Measurements from ENCODE around the gene COX7A2L. TPM values are rescaled to one million over a fixed set of nuclear protein-coding genes. Genes with fewer than 3 reads are reported as not detected.
"Not testable (repeated sequence)": the region's sequence is repeated elsewhere in the genome, so short reads cannot be mapped to it uniquely, and the experiment has no call there.

Gene COX7A2L
- total RNA-seq, 2 donors from 2014 or later, result 60.7 to 94.8 TPM

- ATAC-seq (replicated peaks), result no peak
- Mint-ChIP-seq H3K4me1 (peaks cover 22% of the 10 kb centered on the region), H3K36me3 (ENCODE audit: low read depth) (peaks cover 74% of the 10 kb centered on the region), H3K27ac (peak overlapping the region; percentile 52), H3K4me3 (no peak overlapping the region), H3K9me3 (peaks cover 7% of the 10 kb centered on the region), H3K27me3 (no peaks in the 10 kb centered on the region)
Observed at GRCh38 chr2:42338567-42339190, 22.3 kb downstream of the COX7A2L start.

GRCh38 chr2:42337846-42338566 lies 23.0 kb downstream of the COX7A2L start:
- Mint-ChIP-seq H3K27ac (peak overlapping the region; percentile 52), H3K36me3 (ENCODE audit: low read depth) (peaks cover 74% of the 10 kb centered on the region)

GRCh38 chr2:42337356-42337820 lies 23.6 kb downstream of the COX7A2L start:
- peaks cover 7% of the 10 kb centered on the region for H3K9me3 Mint-ChIP-seq

More at GRCh38 chr2:42337846-42338566, 23.0 kb downstream of the COX7A2L start:
- no peak for ATAC-seq (replicated peaks)
- peaks cover 7% of the 10 kb centered on the region for H3K9me3 Mint-ChIP-seq
- H3K27me3 Mint-ChIP-seq, result no peaks in the 10 kb centered on the region
- peaks cover 16% of the 10 kb centered on the region for H3K4me1 Mint-ChIP-seq
- no peak overlapping the region for H3K4me3 Mint-ChIP-seq

GRCh38 chr2:42336361-42336965 lies 24.6 kb downstream of the COX7A2L start:
- H3K4me1 Mint-ChIP-seq, result peaks cover 9% of the 10 kb centered on the region
- no peaks in the 10 kb centered on the region for H3K27me3 Mint-ChIP-seq
- ATAC-seq (replicated peaks), result no peak
- H3K4me3 Mint-ChIP-seq, result no peak overlapping the region
- peaks cover 89% of the 10 kb centered on the region for H3K36me3 Mint-ChIP-seq (ENCODE audit: low read depth)
- peak overlapping the region; percentile 56 for H3K27ac Mint-ChIP-seq
- peaks cover 7% of the 10 kb centered on the region for H3K9me3 Mint-ChIP-seq

More at GRCh38 chr2:42337356-42337820, 23.6 kb downstream of the COX7A2L start:
- no peaks in the 10 kb centered on the region for H3K27me3 Mint-ChIP-seq
- H3K4me1 Mint-ChIP-seq, result peaks cover 11% of the 10 kb centered on the region
- peaks cover 80% of the 10 kb centered on the region for H3K36me3 Mint-ChIP-seq (ENCODE audit: low read depth)
- H3K27ac Mint-ChIP-seq, result no peak overlapping the region
- no peak for ATAC-seq (replicated peaks)
- no peak overlapping the region for H3K4me3 Mint-ChIP-seq

- H3K4me1 Mint-ChIP-seq, result peaks cover 9% of the 10 kb centered on the region
- peak overlapping the region; percentile 56 for H3K27ac Mint-ChIP-seq
- peaks cover 7% of the 10 kb centered on the region for H3K9me3 Mint-ChIP-seq
- H3K27me3 Mint-ChIP-seq, result no peaks in the 10 kb centered on the region
- H3K4me3 Mint-ChIP-seq, result no peak overlapping the region
- H3K36me3 Mint-ChIP-seq (ENCODE audit: low read depth), result peaks cover 94% of the 10 kb centered on the region
- ATAC-seq (replicated peaks), result no peak
Observed at GRCh38 chr2:42335514-42336104, 25.4 kb downstream of the COX7A2L start.

GRCh38 chr2:42334865-42335264 lies 26.2 kb downstream of the COX7A2L start:
- not testable (repeated sequence) for H3K9me3 Mint-ChIP-seq; H3K4me3 Mint-ChIP-seq; ATAC-seq (replicated peaks); H3K27ac Mint-ChIP-seq; H3K27me3 Mint-ChIP-seq; H3K4me1 Mint-ChIP-seq
- H3K36me3 Mint-ChIP-seq (ENCODE audit: low read depth), result peaks cover 94% of the 10 kb centered on the region

GRCh38 chr2:42334220-42334619 lies 26.8 kb downstream of the COX7A2L start:
- H3K36me3 Mint-ChIP-seq (ENCODE audit: low read depth), result peaks cover 95% of the 10 kb centered on the region
- no peaks in the 10 kb centered on the region for H3K4me1 Mint-ChIP-seq
- H3K9me3 Mint-ChIP-seq, result peaks cover 7% of the 10 kb centered on the region
- ATAC-seq (replicated peaks), result no peak
- H3K27ac Mint-ChIP-seq, result no peak overlapping the region
- no peaks in the 10 kb centered on the region for H3K27me3 Mint-ChIP-seq
- no peak overlapping the region for H3K4me3 Mint-ChIP-seq

GRCh38 chr2:42333579-42333978 lies 27.4 kb downstream of the COX7A2L start:
- Mint-ChIP-seq H3K36me3 (ENCODE audit: low read depth) (peaks cover 98% of the 10 kb centered on the region), H3K9me3 (peaks cover 7% of the 10 kb centered on the region), H3K27me3 (no peaks in the 10 kb centered on the region), H3K4me3 (no peak overlapping the region), H3K4me1 (no peaks in the 10 kb centered on the region), H3K27ac (peak overlapping the region; percentile 3)
- ATAC-seq (replicated peaks), result no peak

GRCh38 chr2:42332575-42332974 lies 28.4 kb downstream of the COX7A2L start:
- no peak for ATAC-seq (replicated peaks)
- Mint-ChIP-seq H3K36me3 (ENCODE audit: low read depth) (peaks cover 97% of the 10 kb centered on the region), H3K27ac (peak overlapping the region; percentile 3), H3K9me3 (peaks cover 6% of the 10 kb centered on the region), H3K4me3 (no peak overlapping the region), H3K4me1 (no peaks in the 10 kb centered on the region), H3K27me3 (no peaks in the 10 kb centered on the region)

- Mint-ChIP-seq H3K4me1 (no peaks in the 10 kb centered on the region), H3K36me3 (ENCODE audit: low read depth) (peaks cover 97% of the 10 kb centered on the region), H3K27ac (no peak overlapping the region), H3K9me3 (no peaks in the 10 kb centered on the region), H3K4me3 (no peak overlapping the region), H3K27me3 (no peaks in the 10 kb centered on the region)
- no peak for ATAC-seq (replicated peaks)
Observed at GRCh38 chr2:42331569-42332284, 29.3 kb downstream of the COX7A2L start.

GRCh38 chr2:42329736-42330135 lies 31.3 kb downstream of the COX7A2L start:
- Mint-ChIP-seq H3K9me3 (no peaks in the 10 kb centered on the region), H3K4me1 (no peaks in the 10 kb centered on the region), H3K27me3 (no peaks in the 10 kb centered on the region), H3K4me3 (no peak overlapping the region), H3K36me3 (ENCODE audit: low read depth) (peaks cover 97% of the 10 kb centered on the region), H3K27ac (peak overlapping the region; percentile 31)
- ATAC-seq (replicated peaks), result no peak

- Mint-ChIP-seq H3K9me3 (no peaks in the 10 kb centered on the region), H3K27me3 (no peaks in the 10 kb centered on the region), H3K4me3 (no peak overlapping the region), H3K27ac (peak overlapping the region; percentile 73), H3K4me1 (no peaks in the 10 kb centered on the region), H3K36me3 (ENCODE audit: low read depth) (peaks cover 99% of the 10 kb centered on the region)
- ATAC-seq (replicated peaks), result no peak
Observed at GRCh38 chr2:42328923-42329322, 32.1 kb downstream of the COX7A2L start.

- peak overlapping the region; percentile 73 for H3K27ac Mint-ChIP-seq
- peaks cover 99% of the 10 kb centered on the region for H3K36me3 Mint-ChIP-seq (ENCODE audit: low read depth)
- no peaks in the 10 kb centered on the region for H3K27me3 Mint-ChIP-seq
- ATAC-seq (replicated peaks), result no peak
- no peak overlapping the region for H3K4me3 Mint-ChIP-seq
- H3K9me3 Mint-ChIP-seq, result no peaks in the 10 kb centered on the region
- no peaks in the 10 kb centered on the region for H3K4me1 Mint-ChIP-seq
Observed at GRCh38 chr2:42328148-42328833, 32.7 kb downstream of the COX7A2L start.

All from activated T-helper 17 cell treated with anti-CD3 and anti-CD28 coated beads, Interleukin-2, amount 50 U/mL, for 72 hours (primary cell).